Activated CD8-positive, alpha-beta memory T cell treated with anti-CD3 and anti-CD28 coated beads for 24 hours (primary cell): ENCODE data around the gene LRRC18.

Experiments
- DNase-seq: peaks from one replicate; pipeline ENCODE4 v3.0.0-alpha.2; 2020

Gene LRRC18

DNA sequence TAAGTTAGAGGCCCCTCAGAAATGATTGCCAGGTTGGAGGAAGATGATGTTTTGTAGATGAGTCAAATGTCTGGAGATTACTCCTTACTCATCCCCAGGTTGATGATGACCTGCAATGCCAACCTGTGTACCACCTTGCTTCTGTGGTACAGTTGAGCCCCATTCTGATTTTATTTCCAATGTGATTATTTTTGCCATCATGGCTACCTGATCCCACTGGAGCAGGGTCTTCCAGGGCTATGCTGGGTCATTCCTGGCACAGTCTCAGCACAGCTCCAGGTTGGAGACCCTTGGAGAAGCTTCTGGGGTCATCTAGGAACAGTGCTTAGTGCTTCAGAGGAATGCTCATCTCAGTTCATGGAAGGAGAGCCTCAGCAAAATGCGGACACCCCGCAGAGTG lies 34.3 kb downstream of the LRRC18 start:
- DNase-seq, result no peak

DNA sequence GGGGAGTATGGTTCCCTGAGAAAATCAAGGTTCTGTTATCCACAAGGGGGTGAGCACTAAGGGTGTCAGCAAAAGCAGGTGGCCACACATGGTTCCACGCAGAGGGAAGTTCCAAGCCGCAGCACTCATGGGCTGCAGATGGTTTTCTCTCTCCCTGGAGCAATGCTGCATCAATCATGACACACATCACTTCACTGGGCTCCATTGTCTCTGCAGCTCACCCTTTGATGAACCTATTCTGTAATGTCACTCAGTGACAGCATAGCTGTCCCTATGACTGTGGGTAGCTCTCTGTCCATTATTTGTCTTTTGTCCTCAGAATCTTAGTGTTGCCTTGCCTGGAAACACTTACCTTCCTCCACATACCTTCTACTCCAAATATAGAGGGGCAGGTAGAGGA lies 34.8 kb downstream of the LRRC18 start:
- no peak for DNase-seq

DNA sequence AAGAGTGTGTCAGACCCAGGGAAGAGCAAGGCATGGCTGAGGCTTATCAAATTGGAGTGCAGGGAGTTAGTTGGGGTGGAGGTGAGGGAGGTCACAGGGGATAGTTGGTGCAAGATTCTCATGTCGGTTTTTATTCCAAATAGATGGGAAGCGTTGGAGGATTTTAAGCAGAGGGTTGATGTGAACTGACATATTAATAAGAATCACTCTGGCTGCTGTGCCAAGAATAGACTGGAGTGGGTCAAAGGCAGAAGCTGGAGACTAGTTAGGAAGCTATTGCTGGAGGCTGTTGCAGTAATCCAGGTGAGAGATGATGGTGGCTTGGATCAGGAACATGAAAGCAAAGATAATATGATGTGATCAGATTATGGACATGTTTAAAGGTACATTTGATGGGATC lies 36.5 kb downstream of the LRRC18 start:
- DNase-seq, result no peak

DNA sequence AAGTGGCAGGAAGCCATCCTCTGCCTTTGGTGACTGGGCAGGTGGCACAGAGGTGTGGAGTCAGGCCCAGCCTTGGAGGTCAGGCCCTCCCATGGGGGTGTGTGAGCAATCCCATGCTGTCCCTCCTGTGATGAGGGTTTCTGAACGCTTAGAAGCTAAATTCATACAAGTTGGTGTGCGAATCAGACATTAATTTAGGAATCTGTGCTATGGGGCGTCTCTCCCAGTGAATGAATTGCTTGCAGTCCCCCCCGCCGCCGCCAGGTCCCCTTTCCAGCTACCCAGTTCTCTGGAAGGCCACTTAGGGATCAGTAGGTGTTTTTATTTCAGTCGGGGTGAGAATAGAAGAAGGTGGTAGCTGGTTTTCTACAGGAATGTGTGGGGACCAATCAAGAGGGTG lies 37.5 kb downstream of the LRRC18 start:
- DNase-seq, result no peak

DNA sequence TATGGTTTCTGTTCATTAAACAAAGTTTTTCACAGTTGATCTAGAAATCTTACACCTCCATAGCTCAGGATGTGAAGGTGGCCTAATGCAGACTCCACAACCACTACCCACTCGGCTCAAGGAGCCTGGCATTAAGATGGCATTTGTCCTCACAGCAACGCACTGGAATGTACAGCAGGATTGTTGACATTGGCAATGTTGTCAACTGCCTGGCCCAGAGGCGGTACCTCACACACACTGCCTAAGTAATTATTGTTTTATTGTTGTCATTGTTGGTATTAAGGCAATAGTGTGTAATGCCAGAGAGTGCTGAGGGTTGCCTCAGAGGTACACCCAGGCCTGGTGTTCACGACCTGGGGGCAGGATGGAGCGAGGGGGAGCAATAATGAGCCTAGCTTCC lies 38.3 kb downstream of the LRRC18 start:
- DNase-seq, result no peak

DNA sequence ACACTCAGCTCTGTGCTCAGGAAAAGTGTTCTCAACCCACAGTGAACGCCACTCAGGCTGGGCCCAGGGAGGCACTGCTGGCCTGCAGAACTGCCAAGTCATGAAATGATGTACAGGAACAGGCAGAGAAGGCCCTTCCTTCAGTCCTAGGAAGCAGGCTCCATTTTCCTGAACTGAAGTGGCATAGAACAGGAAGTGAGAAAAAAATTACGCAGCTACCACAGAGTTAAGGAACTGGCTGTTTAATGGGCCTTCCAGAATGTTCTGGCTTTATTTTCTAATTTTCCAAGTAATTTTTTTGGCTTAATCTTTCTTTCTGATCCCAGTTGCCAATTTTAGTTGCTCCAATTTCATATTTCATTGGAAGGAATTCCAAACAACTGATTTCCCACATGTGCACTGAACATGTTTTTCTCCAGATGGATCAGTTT lies 39.3 kb downstream of the LRRC18 start:
- no peak for DNase-seq

DNA sequence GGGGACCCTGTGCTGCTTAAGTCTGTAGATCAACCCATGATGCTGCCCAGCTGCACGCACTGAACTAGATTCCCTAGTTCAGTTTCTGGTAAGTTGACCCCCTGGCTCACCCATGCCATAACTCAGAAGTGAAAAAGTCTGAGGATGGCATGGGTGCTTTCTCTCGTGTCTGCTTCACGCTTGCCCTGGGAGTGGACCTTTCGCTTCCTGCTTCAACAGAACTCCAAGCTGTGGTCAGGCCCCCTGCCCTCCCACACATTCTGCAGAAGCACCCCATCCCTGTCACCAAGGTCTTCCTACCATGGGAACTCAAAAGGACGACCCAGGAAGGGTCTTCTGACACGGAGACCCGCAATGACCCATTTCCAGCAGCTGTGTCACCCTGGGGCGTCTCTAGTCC lies 39.9 kb downstream of the LRRC18 start:
- no peak for DNase-seq

DNA sequence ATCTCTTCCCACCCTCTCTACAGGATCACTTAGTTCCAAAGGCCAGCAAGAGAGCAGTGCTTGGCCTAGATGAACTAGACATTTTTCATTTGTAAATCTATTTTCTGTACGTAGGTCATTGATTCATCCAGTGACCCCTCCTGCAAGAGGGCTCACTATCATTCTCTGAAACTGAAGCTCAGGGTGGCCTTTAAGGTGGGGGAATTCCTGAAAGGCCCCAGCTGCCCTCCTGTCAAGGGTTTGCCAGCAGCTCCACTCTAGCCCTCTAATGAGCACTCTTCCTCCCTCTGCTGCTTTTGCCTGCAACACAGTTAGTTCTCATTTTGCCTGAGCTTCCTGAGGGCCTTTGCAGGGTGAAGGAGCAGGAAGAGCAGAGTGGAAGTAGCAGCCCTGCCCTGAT lies 41.2 kb downstream of the LRRC18 start:
- no peak for DNase-seq

DNA sequence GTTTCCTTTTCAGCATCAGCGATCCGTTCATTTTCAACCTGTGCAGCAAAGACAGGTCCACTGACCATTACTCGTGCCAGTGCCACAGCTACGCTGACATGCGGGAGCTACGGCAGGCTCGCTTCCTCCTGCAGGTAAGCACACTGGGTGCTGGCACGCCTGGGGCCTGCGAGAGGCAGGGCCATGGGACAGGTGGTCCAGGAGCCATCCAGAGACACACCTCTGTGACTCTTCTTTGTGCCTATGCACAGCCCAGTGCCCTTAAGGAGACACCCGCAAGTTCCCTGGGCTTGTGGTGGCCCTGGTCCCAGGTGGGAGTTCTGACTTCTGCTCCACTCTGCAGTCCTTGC lies 42.2 kb downstream of the LRRC18 start:
- DNase-seq, result no peak

DNA sequence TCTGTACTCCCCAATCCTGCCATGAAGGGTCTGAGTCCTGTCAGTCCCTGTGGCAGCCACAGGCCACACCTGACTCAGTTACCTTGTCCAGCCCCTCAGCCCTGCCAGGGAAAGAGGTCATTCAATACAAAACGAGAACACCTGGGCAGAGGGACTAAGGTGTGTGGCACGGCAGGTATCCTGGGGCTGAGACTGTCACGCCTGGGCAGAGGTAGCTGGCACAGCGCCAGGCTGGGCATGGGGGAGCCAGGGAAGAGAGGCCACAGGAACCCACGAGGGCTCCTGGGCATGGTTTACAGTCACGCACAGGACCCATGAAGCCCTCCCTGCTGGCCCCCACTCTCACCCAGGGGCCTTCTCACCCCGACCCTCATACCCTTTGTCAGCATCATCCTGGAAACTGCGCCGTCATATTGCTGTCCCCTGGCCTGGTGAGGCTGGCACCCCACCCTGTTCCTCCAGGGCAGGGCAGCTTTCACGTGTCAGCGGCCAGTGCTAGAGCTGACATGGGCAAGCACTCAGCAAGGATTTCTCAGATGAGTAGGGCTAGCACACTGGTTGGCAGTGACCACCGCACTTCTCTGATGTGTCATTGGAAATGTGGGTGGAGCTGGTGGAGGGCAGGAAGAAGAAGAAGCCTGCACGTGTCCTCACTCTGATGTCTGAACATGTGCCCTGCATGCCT lies 42.7 kb downstream of the LRRC18 start:
- no peak for DNase-seq

DNA sequence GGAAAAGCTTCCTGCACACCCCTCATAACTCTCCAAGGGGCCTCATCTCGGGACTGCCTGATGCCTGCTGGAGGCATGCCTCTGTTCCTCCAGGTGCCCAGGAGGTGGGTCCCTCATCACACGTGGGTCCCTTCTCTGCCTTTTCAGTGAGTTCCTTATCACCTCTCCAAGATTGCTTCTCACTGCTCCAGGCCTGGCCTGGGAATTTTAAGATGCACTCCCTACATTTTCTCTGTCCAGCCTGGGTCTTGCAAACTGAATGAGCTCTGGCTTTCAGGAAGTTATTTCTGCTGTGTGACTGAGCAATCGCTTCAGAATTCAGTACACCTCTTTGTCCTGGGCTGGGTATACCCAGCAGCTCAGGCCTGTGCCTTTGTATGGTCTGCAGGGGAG lies 43.8 kb downstream of the LRRC18 start:
- DNase-seq, result no peak

DNA sequence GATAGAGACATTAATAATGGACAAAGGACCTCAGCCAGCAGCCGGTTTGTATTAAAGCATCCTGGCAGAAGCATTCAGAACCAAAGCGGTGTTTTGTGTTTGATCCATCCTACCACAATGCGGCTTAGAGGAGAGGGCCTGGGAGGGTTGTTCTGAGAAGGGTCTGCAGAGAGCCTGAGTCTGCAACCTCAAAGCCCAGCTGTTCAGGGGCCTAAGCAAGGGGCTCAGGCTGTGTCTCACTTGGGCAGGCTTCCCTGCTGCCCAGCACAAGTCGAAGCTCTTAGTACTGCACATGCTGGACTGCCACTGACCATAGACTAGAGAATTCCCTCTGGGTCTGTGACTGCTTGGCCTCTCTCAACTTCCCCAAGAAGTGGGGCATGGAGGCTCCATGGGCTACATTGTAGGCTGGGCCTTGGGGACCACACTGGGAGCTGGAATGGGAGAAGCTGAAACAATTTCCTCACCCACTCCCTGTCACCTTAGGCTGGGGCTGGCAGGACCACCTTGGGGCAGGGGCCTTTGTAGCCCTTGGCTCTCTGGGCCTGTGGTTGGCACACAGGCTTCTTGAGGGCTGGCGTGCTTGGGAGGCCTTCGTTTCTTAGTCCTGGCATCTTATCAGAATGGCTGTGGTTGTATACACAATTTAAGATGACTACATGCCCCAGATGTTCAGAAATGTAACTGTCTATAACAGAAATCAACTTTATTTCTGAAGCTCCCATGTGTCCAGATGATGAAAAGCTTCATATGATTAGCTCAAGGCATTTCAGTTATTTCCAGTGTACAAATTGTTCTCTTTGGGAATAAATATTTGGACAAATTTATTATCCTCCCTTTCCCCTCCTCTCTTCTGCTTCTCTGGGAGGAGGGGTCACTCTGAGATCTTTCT lies 44.5 kb downstream of the LRRC18 start:
- no peak for DNase-seq

DNA sequence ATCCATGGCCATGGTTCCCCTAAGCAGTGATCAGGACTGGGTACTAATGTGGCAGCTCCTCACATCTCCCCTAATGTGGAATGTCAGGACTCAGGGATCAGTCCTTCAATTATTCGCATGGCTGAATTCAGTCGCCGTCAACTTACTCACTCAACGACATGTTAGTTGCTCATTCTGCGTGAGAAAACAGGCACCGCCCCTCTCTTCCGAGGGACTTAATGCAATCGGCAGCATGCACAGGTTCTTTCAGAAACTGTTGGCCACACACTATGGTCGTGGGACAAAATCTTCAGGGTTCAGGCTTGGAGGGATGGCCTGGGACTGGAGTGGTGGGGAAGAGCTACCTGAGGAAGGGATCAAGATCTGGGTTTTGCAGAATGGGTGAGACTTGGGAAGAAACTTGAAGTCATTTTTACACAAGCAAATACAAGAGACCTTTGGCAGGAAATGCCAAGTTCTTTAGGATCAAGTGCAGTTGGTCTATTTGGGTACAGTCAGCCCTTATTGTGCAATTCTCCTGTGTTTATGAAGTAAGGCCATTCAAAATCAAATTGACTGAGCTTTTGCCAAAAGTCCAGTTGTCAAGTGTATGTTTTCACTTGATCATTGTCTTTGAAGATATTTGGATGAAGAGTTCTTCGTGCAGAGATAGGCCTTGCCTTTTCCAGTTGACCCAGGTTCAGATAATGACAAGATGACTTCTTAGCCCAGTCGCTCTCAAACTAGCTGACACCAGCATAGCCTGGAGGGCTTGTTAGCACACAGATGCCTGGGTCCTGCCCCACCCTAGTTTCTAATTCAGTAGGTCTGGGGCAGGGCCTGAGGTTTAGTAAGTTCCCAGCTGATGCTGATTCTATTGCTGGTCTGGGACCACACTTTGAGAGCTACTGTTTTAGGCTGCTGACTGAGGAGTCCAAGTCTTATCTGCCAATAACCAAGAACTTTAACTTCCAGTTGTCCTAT lies 48.5 kb downstream of the LRRC18 start:
- DNase-seq, result no peak

DNA sequence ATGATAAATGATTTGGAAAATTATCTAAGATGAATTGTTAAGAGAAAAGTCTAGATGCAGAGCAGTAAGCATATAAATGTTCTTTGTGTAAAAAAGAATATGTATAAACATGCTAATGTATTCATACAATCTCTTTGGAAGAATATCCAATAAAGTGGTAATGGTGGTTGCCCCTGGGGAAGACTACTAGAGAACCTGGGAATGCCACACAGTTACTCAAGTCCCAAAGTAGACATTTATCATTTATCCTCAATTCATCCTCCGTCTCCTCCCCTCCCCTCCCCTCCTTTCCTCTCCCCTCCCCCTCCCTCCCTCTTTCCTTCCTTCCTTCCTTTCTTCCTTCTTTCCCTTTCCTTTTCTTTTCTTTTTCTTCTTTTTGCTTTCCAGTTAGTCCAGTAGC lies 51.7 kb downstream of the LRRC18 start:
- no peak for DNase-seq

DNA sequence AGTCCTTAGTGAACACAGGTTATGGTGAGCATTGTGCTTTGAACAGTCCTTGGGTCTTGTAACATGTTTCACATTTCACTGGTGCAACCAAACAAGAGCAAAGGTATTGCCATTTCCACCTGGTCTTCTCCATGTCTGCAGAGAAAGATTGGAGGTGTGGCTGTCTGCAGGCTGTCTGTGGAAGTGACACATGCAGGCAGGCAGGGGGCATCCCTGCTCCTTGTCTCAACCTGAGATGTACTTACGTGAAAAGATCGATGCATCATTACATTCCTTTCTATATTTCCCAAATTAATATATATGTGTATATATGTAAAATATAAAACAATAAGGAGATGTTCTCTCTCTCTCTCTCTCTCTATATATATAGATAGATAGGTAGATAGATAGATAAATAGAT lies 54.3 kb downstream of the LRRC18 start:
- DNase-seq, result no peak

DNA sequence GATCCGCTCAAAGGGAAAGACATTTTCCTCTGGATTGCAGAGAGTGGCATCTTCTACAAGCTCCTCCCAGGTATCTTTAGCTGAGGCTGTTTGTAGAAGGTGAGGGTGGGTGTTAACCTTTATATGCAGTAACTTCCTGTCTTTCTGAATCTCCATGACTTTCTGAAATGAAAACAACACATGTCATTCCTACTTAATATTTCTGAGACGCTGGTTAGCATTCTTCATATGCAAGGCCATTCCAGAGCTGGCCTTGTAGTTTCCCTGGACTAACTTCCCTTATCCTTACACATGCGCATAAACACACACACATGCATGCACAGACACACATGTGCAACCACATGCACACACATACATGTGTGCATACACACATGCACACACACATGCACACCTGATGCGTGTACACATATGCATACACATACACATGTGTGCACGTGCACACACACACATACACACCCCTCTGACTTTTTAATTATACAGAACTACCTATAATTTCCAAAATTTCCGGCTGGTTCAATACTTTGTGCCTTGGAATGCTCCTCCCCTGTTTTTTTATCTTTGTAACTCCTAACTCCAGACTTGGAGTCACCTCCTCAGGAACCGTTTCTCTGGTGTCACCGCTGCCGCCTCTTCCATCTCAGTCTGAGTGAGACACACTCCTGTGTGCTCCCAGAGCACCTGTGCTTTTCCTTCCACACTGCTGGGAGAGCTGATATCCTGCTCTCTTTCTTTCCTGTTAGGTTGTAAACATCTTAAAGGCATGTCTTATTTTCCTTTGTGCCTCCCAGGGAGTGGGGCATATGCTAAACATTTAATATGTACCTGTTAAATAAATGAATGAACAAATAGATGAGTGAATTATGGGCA lies 55.2 kb downstream of the LRRC18 start:
- no peak for DNase-seq

DNA sequence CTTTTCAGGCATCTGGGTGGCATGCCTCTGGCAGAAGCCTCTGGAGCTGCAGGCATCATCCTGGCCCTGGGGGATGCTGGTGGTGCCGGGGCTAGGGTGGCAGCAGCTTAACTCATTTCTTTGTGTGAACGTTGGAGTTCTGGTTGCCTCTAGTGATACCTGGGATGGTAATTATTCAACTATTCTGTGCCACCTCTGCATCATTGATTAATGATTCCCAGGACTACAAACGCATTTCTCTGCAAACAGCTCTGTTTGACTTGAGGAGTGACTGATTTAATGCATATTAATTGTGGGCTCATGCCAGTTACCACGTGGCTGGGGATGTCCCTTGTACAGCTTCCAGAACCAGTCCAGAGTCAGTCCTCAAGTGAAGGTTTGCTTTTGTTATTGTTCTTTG lies 55.9 kb downstream of the LRRC18 start:
- no peak for DNase-seq

DNA sequence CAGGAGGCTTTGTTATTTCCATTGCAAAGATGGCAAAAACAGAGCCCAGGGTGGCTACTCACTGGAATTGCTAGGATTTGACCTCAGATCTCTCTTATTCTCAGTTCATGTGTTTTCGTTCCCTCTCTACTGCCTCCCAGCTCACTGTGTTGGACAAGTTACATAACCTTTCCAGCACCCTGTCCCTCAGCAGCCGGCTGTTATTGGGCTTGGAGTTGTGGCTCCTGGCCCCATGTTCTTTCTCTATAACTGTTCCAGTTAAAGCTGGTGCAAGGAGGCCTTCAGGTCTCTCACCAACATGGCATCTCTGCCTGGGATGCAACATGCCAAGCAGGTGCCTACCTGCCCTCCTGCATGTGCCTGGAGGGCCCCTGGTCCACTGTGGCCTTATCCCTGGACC lies 56.8 kb downstream of the LRRC18 start:
- no peak for DNase-seq

DNA sequence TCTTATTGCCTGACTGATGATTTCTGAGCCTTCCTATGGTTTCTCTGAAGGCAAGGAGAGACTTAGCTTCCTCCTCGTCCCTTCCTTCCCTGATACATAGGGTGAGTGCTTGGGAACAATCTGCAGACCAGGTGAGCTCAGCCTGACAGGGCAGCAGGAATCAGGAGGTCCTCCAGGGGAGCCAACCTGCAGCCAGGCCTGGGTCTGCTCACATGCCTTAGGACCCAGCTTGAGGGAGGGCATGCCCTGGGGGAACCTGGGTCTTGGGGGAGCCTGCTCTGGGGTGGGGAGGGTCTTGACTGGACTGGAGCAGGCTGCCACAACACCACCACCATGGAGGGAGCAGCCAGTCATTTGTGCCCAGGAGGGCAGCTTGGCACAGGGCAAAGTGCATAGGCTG lies 57.7 kb downstream of the LRRC18 start:
- DNase-seq, result no peak

DNA sequence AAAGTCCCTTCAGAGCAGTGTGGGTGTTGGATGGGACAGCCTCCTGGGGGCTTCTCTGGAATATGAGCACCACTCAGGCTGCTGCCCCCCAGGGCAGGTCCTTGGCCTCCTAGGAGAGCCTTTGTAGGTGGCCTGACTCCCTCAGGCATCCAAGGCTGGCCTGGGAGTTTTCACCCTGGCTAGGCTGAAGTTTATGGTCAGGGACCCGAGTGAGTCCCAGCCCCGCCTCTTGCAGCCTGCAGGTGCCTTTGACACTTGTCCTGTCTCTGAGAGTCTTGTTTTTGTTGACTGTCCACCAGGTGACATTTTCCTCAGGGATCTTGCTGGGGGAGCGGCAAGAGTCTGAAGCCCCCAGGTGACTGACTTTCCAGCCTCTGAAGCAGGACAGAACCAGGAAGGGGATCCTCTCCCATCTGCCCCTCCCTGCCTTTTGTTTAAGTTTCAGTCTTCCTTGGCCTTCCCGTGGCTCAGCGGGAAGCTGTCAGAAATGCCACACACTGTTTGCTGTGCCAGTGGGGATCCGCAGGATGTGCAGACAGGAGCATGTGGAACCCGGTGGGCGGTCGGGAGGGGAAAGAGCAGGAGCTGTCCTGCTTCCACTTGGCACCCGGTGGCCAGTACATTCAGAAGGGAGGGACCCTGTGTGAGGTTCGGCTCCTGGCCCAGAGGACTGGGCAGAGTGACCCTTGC lies 59.5 kb downstream of the LRRC18 start:
- no peak for DNase-seq

DNA sequence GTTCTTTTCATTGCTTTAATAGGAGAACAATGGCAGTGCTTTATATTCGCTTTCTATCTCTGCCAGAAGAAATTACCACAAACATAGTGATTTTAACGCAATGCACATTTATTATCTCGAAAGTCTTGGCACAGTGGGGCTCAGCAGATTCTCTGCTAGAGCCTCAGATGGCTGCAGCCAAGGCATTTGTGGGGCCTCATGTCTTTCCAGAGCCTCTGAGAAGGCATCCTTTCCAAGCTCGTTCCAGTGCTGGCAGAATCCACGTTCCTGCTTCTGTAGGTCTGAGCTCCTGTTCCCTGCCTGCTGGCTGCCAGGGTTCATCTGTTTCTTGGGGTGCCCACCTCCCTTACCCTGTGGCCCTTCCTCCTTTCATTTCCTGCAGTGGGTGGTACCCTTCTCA lies 60.2 kb downstream of the LRRC18 start:
- DNase-seq, result no peak

DNA sequence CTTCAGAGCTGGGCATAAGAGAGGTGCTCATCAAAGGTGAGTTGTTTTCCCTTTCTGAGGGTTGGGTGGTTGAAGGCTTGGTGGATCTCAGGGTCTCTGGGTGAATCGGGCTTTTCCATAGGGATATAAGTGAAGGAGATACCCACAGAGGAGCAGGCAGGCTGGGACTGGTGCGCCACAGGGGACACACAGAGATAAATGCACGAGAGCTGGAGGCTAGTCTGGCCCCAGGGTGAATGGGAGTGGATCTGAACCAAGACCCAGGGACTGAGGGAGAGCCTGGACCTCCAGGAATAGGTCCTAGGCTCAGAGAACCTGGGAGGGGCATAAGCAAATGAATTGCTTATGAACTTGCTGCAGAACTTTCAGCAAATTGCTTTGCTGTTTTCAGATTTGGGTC lies 61.5 kb downstream of the LRRC18 start:
- no peak for DNase-seq
